Measurements from ENCODE around the gene HPCAL4. TPM values are rescaled to one million over a fixed set of nuclear protein-coding genes. Genes with fewer than 3 reads are reported as not detected.

The HPCAL4 gene
- under 1 TPM in 1 of 2 donors, not detected in 1; 0.06 TPM for total RNA-seq
- long read RNA-seq, result 0 reads

DNA sequence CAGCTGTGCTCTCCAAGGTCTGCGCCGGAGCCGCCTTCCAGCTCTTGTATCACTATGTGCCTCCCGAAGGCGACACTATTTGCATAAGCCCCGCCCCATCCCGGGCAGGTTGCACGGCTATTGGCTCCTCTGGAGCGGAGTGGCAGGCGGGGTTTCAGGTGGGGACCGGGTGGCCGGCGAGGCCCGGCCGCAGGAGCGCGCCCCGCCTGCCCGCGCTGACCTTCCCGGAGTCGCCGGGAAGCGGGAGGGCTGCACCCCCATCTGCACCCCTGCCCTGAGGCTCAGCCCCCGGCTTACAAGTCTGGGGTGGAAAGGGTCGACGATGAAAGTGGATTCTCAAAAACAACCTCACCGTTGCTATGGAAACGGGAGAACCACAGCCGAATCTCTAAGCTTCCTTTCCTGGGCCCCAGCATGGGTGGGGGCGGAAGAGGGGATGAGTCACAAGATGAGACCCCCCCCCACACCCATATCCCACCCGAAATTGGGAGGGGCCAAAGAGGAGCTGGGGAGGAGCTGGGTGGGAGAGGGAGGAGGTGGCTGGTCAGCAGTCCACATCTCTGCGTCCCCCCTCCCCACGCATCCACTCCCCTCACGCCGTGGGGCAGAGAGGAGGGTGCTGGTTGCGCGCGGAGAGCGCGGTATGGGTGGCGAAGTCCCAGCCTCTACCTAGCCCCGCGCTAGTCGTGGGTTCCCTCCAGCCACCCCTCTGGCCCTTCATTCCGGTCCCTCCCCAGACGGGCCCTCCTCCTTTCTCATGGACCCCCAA, at the start of gene HPCAL4:
HPCAL4 (minus strand) TSS at position 51 of the 769 bp plus-strand sequence. CDS start 6,830 bp downstream, outside the sequence.
- ATAC-seq (peak; percentile 100), DNase-seq (peak; percentile 85 to 89)
- intact Hi-C loops (cut with DNase I, micrococcal nuclease), result no loop called here

DNA sequence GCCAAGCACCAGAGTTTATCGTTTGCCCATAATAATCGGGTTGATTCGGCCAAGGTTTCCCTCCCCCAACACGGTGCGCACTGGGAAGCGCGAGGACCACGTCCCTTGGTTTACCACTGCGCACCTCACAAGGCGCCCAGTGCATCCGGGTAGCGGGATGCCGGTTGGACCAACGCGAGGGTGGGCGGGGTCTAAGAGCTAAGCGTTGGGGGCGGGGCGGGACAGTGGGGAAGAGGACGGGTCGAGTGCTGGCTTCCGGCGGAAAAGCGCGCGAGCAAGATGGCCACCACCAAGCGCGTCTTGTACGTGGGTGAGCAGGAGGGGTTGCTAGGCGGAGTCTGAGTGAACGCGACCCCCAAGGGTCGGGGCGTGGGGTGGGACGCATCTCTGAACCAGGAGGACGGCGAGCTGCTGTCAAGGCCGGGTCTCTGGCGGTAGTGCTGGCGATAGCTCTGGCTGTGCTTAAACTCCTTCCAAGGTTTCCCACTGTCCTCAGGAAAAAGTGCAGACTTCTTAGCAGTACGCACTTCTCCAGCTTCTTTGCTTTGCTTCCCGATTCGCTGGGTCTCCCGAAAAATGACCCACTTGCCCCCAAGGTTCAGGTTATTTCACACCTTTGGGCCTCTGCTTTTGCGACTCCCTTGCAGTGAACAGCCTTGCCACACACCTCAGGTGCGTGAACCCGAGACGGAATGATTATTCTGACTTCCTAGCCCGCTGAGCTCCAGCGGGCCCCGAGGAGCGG, 47.6 kb upstream of the HPCAL4 start, which contains the start of gene PPIE:
PPIE (plus strand) TSS at position 261 of the 745 bp plus-strand sequence; CDS start at position 280, 19 bp downstream.
- ATAC-seq, result peak; percentile 100
- peak; percentile 93 to 99 for DNase-seq
- intact Hi-C loops (cut with DNase I, micrococcal nuclease), result no loop called here

DNA sequence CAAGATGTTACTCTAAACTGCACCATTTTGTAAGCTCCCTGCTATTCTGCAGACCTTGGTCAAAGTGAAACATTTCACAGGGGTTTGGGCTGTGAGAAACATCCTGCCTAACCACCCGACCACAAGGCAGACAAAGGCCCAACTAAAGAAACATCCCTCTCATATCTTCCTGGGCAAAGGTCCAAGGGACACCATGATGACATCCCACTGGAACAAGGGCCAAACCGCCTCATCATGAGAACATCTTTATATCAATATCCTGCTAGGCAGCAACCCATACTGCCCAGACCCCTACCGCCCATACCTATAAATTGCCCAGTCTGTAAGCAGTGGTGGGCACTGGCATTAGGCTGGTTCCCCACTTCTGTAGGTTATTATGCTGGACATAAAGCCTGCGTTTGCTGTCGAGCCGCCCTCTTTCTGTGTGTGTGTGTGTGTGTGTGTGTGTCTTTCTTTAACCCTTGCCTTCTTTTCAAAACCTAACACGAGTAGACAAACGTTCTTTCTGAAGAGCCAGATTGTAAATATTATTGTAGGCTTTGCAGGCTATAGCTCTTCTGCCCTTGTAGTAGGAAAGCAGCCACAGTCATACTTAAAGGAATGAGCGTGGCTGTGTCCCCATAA, 46.4 kb upstream of the HPCAL4 start:
- intact Hi-C loops (cut with DNase I, micrococcal nuclease), result no loop called here
- ATAC-seq (no peak), DNase-seq (no peak)

DNA sequence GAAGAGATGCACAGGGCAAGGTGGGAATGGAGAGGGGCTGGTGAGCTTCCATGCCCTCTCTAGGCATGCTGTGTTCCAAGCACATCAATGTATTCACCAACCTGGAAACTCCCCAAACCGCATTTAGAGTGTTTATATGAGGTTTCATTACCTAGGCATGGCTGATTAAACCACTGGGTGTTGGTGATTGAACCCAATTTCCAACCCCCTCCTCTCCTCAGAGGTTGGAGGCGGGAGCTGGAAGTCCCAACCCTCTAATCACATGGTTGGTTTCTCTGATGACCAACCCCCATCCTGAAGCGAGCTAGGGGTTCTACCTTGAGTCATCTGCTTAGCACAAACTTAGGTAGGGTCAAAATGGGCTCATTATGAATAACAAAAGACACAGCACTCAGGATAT, 44.5 kb upstream of the HPCAL4 start:
- no peak for DNase-seq
- intact Hi-C loops (cut with DNase I, micrococcal nuclease), result no loop called here
- no peak for ATAC-seq

DNA sequence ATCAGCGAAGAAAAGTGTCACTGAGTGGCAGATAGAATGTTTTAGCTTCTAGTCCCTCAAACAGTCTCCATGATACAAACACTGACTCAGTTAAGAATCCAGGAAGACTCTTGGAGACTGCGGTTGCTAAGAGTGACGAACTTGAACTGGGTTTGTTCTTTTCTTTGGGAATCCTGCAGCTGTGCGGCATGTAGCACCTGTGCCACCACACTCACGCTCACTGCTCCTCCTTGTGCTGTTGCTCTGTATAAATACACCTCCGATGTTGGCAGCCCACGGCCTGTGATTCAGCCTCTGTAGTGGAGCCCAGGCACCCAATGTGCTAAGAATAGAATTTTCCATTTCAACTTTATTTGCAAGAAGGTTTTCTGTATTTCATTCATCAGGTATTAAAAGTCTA, 41.9 kb upstream of the HPCAL4 start:
- intact Hi-C loops (cut with DNase I, micrococcal nuclease), result no loop called here
- DNase-seq (no peak), ATAC-seq (no peak)

DNA sequence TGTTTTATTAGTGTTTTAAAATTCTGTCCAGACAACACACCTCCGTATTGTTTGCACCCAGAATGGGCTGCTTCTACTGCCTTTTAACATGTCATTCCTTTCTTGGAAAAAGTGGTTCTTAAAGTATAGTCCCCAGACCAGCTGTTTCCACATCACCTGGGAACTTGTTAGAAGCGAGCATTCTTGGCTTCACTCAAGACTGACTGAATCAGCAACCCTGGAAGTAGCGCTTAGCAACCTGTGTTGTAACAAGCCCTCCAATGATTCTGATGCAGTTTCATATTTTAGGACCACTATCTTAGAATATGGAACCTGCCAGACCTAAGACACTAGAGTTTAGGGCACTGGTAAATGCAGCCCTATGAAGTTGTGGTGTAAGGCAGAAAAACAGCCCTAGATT, 41.5 kb upstream of the HPCAL4 start:
- intact Hi-C loops (cut with DNase I, micrococcal nuclease), result no loop called here
- ATAC-seq (no peak), DNase-seq (no peak)

DNA sequence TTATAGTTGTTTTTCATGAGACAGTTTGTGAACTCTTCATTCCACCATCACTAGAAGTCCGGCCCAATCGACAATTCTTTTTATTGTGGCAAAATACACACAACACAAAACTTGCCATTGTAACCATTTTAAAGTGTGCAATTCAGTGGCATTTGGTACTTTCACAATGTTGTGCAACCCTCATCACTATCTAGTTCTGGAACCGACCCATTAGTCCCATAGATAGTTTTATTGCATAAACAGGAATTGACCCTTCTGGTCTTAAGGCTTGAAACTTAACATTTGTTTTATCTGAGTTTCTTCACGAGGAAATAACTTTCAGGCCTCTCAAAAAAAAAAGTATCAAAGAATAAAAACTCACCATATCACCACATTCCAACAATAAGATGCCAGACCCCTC, 38.6 kb upstream of the HPCAL4 start:
- ATAC-seq, result no peak
- intact Hi-C loops (cut with DNase I, micrococcal nuclease), result no loop called here

DNA sequence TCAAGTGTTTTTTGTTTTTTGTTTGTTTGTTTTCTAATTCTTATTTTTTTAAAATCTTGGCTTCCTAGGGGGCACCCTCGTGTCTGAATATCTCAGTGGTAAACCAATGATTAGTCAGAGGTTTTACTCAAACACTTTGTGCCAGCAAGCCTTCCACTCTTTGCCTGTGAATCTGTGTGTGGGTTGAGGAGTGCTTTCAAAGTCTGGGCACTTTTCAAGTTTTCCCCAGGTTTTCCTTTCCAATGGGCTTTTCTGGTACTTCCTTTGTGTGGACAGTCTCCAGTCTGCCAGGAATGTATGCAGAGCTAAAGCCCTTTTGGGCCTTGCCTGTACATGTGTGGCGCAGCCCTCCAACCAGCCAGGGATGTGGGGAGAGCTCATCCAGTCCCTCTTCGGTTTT, 37.8 kb upstream of the HPCAL4 start:
- ATAC-seq, result no peak
- DNase-seq, result no peak
- intact Hi-C loops (cut with DNase I, micrococcal nuclease), result no loop called here

More for the DNA sequence above, 38.6 kb upstream of the HPCAL4 start:
- no peak for DNase-seq

DNA sequence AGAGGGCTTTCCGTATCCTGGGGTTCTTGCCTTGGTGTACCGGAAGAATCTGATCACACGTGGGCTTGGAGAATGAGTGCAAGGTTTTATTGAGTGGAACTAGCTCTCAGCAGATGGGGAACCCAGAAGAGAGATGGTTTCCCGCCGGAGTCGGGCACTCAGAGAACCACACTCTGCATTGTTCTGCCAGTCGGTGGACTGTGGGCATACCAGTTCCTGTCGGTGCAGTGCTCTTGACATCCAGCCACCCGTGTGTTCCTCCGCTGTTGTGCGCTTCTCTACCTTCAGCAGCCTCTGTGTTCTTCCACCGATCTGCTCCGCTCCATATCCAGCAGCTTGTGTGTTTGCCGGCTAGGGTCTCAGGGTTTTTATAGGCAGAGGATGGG, 36.7 kb upstream of the HPCAL4 start:
- no peak for ATAC-seq
- no peak for DNase-seq
- intact Hi-C loops (cut with DNase I, micrococcal nuclease), result no loop called here

DNA sequence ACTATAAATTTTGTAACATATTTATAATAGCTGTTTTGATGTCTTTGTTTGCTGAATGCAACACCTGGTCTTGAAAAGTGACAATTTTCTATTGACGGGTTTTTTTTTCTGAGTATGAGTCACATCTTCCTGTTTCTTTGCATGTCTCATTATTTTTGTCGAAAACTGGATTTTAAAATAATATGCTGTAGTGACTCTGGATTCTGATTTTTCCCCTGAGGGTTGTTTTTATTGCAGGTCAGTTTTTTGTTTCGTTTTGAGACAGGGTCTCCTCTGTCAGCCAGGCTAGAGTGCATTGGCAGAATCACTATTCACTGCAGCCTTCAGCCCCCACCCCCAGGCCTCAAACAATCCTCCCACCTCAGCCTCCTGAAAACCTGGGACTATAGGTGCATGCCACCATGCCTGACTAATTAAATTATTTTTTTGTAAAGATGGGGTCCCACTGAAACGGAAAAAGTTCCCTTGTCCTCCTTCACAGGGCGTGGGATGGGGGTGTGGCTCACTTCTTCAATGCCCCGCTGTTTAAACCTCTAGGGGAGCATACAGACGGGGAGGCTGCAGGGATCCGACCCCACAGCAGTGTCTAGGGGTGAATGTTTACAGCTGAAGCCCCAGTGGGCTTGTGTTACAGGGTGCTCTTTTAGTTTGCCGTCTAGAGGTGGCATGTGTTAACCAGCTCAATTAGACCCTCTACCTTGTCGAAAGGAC, 36.1 kb upstream of the HPCAL4 start:
- DNase-seq (no peak), ATAC-seq (no peak)
- intact Hi-C loops (cut with DNase I, micrococcal nuclease), result no loop called here

DNA sequence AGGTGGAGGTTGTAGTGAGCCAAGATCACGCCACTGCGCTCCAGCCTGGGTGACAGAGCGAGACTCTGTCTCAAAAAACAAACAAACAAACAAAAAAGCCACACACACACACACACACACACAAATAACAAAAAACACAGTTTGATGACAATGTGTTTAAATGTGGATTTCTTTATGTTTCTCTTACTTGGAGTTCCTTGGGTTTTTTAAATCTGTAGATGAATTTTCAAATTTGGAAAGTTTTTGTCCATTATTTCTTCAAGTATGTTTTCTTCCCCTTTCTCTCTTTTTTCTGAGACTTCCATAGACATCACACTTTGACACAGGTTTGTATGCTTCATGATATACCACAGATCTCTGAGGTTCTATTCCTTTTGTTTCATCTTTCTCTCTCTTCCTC, 35.4 kb upstream of the HPCAL4 start:
- DNase-seq (no peak), ATAC-seq (no peak)
- intact Hi-C loops (cut with DNase I, micrococcal nuclease), result no loop called here

DNA sequence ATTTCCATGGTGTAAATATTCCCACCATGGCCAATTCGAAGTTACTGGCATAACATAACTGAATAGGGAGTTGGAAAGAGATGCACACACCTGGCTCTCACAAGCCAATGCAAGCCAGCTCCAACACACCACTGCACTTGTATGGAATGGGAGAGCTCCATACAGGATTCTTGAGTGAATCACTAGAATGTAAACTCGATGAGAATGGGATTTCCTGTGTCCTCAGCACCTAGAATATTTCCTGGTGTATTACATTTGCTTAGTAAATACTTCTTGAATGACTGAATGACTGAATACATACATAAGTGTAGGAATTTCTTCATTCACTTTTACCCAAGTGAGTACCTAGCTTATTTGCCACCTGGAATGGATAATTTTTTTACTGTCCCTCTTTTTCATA, 31.3 kb upstream of the HPCAL4 start:
- no peak for ATAC-seq
- no peak for DNase-seq
- intact Hi-C loops (cut with DNase I, micrococcal nuclease), result no loop called here

DNA sequence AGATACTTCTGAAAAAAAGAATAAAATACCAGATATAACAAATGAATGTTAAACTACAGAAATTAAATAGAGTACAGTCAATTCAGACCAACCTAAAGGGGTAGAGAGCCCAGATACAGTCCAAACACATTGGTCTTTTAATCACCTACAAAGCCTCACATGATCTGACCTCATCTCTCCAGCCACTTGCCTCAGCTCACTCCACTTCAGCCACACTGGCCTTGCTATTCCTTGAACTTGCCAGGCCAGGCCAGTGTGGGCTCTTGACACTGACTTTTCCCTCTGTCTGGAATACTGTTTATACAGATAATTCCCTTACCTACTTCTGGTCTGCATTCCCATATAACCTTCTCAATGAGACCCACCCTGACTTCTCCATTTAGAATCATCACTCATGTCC, 30.4 kb upstream of the HPCAL4 start:
- intact Hi-C loops (cut with DNase I, micrococcal nuclease), result no loop called here
- ATAC-seq, result no peak
- no peak for DNase-seq

DNA sequence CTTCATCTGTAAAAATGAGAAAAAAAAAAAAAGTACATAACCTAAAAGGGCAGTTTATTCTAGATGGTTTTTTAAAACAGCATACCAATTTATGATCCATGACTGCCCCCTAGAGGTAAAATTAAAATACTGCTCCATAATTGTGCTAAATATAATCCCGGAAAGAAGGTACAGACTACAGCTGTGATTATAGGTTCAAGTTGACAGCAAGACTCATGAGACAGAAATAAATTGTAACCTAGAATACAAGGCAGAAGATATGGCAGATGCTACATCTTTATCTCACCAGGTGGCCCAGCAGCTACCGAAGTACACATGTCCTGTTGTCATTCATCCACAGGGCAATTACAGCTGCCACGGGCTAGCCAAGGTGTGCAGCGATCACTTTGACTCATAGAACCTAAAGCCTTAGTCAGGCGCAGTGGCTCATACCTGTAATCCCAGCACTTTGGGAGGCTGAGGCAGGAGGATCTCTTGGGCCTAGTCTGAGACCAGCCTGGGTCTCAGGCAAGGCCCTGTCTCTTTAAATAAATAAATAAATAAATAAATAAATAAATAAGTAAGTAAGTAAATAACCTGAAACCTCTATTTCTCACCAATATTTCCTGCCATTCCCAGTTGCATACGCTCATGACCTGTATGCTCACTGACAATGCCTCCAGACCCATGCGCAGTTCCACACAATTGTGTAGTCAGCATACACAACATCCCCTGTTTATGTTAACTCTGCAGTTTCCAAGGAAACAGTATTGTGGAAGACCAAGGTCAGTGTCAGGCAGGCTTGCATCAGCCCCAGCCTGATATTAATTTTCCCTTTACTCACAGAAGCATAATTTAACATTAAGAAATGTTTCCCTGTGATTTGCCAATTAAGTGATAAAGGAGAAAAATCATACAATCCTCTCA, 29.1 kb upstream of the HPCAL4 start:
- DNase-seq, result no peak
- peak; percentile 72 for ATAC-seq
- intact Hi-C loops (cut with DNase I, micrococcal nuclease), result no loop called here

DNA sequence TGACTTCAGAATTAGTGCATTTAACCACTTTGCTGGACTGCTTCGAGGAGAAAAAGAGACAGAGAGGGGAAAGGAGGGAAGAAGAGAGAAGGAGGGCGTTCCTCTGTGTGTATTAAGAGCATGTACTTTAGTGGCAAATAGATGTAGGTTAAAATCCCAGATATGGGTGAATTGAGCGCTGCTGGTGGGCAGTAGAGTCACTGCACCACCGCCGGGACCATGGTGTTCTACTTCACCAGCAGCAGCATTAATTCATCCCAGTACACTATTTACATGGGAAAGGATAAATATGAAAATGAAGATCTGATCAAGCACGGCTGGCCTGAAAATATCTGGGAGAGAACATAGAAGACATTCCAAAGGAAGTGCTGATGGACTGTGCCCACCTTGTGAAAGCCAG, 26.6 kb upstream of the HPCAL4 start:
- no peak for DNase-seq
- no peak for ATAC-seq
- intact Hi-C loops (cut with DNase I, micrococcal nuclease), result loop anchor here in 1 of 2 donors (5.0 kb wide), 1 partner anchor 111 kb away; no protein-coding TSS in a partner anchor

DNA sequence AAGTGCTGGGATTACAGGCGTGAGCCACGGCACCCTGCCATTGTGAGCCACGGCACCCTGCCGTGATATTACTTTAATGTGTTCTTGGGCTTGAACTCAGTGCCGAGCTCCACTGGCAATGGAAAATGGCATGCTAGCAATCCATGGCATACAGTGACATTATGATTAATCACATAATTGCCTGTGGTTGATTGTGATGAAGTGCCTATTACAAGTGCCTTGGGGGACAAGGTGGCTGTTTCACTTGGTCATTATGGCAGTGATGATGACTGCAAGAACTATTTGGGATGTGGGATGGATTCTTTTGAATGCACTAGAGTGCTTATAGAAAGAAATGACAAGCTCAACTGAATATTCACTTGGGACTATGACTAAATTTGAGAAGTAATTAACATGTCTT, 22.3 kb upstream of the HPCAL4 start:
- ATAC-seq (no peak), DNase-seq (no peak)
- intact Hi-C loops (cut with DNase I, micrococcal nuclease), result no loop called here

DNA sequence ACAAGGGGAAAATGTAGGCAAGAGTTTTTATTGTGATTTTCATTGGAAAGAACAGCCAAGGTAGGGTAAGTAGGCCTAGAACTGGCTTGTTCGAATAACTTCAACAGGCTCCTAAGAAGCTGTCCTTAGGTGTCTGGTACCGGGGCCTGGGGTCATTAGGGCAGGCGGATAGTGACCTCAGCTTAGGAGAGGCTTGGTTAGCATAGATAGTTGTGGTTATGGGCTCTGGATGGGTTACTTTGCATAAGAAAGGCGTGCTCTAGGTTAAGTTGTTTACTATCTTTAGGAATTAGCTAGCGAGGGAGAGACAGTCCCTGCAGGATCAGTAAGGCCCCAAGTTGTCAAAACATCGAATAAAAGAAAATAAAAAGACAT, 20.7 kb upstream of the HPCAL4 start:
- ATAC-seq (no peak), DNase-seq (no peak)
- intact Hi-C loops (cut with DNase I, micrococcal nuclease), result no loop called here

All from left colon (tissue), 2 donors.